NCI-H2171 treated with DMSO at 0.1 percent for 48 hours (cell line): ENCODE results near the gene RANGRF.
A peak's percentile ranks its signal among the peaks of the same experiment; 100 is the strongest.
"Not testable (repeated sequence)": the region's sequence is repeated elsewhere in the genome, so short reads cannot be mapped to it uniquely, and the experiment has no call there.

Experiments used
- DNase-seq: peaks from one replicate; lab custom pipeline; 2025; lab: John Stamatoyannopoulos, UW

The RANGRF gene, protein sequence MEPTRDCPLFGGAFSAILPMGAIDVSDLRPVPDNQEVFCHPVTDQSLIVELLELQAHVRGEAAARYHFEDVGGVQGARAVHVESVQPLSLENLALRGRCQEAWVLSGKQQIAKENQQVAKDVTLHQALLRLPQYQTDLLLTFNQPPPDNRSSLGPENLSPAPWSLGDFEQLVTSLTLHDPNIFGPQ

DNA sequence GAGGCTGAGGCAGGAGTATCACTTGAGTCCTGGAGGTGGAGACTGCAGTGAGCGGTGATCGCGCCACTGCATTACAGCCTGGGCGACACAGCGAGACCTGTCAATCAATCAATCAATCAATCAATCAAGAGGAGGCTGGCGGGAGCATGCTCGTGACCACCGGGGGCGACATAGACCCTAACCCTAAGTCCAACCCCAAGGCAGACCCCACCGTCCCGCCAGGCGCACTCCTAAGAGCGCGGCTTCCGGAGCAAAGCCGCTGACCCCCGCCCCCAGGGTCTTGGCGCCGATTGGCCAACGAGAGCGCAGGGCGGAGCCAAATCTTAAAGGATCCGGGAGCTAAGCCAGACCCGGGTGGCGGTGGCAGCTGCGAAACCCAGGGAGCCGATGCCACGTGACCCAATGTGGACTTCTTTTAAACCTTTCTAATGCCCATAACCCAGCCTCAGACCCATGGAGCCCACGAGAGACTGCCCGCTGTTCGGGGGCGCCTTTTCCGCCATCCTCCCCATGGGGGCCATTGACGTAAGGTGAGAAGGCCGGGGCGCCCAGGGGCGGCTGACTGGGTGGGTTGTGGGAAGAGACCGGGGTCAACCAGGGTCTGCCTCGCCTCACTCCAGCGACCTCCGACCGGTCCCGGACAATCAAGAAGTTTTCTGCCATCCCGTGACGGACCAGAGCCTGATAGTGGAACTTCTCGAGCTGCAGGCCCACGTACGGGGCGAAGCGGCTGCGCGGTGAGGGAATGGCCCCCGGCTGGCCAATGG, at the start of gene RANGRF:
Gene RANGRF, plus strand, starts transcription at position 335 of the 767 bp plus-strand sequence. Its CDS starts 119 bp downstream, at position 454.
- DNase-seq, result peak; percentile 84

DNA sequence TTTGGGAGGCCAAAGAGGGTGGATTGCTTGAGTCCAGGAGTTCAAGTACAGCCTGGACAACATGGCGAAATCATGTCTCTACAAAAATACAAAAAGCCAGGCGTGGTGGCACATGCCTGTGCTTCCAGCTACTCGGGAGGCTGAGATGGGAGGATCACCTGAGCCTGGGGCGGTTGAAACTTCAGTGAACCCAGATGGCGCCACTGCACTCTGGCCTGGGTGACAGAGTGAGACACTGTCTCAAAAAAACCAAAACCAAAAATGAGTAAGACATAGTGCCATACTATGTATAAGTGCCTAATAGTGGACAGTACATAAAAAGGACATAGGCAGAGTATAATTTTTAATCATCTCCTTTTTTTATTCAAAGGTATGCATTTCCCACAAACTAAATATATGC, 44.6 kb upstream of the RANGRF start:
- DNase-seq, result no peak

DNA sequence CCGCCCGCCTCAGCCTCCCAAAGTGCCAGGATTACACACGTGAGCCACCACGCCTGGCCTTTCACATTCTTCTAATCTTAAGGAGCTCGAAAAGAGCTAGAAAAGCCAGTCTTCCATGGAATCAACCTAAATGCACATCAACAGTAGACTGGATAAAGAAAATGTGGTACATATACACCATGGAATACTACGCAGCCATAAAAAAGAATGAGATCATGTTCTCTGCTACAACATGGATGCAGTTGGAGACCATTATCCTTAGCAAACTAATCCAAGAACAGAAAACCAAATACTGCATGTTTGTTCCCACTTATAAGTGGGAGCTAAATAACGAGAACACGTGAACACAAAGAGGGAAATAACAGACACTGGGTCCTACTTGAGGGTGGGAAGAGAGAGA, 43.7 kb upstream of the RANGRF start:
- DNase-seq, result no peak

DNA sequence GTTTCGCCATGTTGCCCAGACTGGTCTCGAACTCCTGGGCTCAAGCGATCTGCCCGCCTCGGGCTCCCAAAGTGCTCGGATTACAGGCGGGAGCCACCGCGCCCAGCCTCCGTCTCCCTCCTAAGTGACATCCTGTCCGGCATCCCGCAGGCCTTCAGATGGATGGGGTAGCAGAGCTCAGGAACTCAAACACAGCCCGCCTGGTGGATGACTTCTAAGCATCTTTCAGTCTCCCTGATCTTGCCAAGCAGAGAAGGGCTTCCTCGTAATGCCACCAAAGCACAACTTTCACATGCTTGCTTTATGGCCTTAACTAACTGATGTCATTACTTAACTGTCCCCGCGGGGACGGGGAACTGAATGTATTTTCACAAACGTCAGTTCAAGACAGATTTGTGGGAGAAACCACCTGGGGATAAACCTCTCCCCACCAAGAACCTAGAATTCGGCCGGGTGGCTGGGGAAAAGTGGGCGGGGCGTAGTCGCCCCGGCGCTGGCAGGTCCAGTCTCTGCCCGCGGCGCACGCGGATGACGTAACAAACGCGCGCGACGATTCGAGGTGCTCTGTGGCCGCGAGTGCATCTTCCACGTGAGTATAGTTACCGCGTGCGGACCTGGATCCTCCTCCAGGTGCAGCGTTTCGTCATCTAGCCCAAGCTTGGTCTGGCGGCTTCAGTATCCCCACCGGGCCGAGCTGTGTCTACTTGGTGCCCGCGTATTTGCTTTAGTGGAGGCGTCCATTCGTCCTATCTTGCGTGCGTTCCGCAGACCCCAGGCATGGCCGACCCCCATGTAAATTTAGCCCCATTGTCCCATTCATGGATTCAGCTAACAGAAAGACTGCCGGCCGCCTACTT, 39.5 kb upstream of the RANGRF start, which contains the start of gene PFAS:
Gene PFAS, plus strand, starts transcription at position 539 of the 857 bp plus-strand sequence. CDS start 4,649 bp downstream, outside the sequence.
- DNase-seq, result peak; percentile 94

DNA sequence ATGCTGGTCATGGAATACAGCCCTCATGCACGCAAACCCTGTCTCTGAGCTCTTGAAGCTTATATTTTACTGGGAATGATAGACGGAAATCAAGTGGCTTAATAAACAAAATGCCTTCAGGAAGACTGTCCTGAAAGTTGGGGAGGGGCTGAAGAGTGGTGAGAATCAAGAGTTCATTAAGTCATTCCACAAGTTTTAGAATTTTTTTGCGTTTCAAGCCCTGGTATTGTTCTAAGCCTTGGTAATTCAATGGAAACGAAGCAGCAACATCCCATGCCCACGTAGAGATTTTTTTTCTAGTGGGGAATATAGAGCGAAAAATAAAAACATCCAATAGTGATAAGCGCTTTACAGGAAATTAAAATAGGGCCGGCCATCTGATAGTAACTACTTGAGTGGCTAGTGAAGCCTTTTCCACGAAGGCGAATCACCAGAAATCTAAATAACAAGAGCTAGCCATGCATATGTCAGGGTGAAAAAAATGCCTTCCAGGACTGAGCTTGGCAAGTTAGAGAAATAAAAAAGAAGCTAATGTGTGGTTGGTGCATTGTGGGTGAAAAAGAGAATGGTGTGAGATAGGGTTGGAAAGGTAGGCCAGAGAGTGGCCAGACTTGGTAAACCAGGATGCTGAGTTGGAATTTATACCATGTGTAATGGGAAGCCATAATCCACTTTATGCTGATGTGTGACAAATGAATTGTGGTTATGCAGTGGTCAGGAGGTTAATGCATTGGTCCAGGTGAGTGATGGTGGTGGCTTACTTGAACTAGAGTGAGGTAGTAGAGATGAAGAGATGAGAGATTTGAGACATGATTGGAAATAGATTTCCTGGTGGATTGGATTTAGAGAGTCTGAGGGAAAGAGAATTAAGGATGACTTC, 38.6 kb upstream of the RANGRF start:
- DNase-seq, result no peak

DNA sequence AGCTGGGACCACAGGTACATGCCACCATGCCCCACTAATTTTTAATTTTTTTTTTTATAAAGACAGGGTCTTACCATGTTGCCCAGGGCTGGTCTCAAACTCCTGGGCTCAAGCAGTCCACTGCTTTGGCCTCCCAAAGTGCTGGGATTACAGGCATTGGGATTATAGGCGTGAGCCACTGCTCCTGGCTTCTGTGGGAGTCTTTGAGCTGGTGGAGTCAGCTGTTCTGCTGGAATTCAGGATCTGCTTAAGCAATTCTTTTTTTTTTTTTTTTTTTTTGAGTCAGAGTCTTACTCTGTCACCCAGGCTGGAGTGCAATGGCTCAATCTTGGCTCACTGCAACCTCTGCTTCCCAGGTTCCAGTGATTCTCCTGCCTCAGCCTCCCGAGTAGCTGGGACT, 37.1 kb upstream of the RANGRF start:
- not testable (repeated sequence) for DNase-seq

DNA sequence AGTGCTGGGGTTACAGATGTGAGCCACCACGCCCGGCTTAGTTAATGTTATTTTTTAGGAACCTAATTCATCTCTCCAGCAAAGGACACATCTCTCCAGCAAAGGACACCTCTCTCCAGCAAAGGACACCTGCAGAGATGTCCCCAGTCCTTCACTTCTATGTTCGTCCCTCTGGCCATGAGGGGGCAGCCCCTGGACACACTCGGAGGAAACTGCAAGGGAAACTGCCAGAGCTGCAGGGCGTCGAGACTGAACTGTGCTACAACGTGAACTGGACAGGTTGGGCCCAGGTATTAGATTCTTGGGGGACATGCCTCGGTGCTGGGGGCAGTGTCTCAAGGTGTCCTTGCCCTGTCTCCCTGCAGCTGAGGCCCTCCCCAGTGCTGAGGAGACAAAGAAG, 34.7 kb upstream of the RANGRF start:
- no peak for DNase-seq

DNA sequence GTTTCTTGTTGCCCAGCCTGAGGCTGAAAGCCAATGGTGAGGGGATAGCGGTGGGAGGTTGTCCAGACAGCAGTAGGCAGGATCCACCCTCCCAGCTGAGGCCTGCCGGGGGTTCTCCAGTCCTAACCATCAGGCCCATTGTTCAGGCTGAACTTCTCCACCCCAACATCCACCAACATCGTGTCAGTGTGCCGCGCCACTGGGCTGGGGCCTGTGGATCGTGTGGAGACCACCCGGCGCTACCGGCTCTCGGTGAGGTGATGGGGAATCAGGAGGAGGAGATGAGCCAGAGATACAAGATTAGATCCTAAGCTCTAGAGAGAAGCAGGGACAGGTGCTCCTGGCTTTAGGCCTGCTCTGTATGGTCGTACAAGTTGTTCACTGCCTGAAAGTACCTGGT, 33.6 kb upstream of the RANGRF start:
- no peak for DNase-seq

DNA sequence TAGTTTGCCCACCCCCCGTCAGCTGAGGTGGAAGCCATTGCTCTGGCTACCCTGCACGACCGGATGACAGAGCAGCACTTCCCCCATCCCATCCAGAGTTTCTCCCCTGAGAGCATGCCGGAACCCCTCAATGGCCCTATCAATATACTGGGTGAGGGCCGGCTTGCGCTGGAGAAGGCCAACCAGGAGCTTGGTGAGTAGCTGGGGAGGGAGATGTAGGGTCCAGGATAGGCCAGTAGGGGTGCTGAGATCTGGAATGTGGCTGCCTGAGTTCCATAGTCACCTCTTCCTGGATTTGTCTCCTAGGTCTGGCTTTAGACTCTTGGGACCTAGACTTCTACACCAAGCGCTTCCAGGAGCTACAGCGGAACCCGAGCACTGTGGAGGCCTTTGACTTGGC, 33.0 kb upstream of the RANGRF start:
- DNase-seq, result no peak

DNA sequence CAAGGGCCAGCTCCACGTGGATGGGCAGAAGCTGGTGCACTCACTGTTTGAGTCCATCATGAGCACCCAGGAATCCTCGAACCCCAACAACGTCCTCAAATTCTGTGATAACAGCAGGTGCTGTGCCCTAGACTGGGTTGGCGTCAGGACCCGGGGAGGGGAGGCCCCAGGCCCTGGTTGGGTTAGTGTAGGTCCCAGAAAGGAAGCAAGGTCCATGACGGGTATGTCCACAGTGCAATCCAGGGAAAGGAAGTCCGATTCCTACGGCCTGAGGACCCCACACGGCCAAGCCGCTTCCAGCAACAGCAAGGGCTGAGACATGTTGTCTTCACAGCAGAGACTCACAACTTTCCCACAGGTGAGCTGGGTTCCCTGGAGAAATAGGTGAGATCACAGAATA, 32.2 kb upstream of the RANGRF start:
- DNase-seq, result no peak

DNA sequence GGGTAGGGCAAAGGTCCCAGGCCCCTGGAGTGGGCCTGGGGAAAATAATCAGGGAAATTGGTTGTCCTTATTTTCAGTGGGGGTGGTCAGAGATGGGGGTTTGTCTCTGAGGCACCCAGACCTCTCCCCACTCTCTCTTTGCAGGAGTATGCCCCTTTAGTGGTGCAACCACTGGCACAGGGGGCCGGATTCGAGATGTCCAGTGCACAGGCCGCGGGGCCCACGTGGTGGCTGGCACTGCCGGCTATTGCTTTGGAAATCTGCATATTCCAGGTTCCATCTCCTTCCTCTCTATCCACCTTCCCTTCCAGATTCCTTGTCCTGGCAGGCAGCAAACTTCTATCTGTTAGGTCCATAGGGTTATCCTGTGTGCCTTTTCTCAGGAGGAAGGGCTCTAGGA, 31.8 kb upstream of the RANGRF start:
- DNase-seq, result no peak

DNA sequence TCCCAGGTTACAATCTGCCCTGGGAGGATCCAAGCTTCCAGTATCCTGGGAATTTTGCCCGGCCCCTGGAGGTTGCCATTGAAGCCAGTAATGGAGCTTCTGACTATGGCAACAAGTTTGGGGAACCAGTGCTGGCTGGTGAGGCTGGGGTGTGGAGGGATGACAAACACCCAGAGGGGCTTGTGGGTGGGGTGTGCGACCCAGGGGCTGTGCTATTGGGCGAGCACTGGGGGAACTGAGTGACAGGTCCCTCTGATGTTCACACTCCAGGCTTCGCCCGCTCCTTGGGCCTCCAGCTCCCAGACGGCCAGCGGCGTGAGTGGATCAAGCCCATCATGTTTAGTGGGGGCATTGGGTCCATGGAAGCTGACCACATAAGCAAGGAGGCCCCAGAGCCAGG, 30.7 kb upstream of the RANGRF start:
- DNase-seq, result no peak

DNA sequence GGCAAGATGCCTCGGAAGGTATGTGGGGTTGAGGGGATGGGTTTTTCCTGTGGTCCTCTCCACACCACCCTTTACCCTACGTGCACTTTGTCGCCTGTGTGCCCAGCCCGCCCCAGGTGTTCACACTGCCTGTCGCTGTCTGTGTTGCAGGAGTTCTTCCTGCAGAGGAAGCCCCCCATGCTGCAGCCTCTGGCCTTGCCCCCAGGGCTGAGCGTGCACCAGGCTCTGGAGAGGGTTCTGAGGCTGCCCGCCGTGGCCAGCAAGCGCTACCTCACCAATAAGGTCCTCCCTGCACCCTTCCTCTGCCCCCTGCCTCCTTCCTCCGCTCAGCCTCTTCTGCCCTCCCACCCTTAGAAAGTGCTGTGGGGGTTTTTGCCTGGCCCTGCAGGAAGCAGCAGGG, 24.1 kb upstream of the RANGRF start:
- no peak for DNase-seq

DNA sequence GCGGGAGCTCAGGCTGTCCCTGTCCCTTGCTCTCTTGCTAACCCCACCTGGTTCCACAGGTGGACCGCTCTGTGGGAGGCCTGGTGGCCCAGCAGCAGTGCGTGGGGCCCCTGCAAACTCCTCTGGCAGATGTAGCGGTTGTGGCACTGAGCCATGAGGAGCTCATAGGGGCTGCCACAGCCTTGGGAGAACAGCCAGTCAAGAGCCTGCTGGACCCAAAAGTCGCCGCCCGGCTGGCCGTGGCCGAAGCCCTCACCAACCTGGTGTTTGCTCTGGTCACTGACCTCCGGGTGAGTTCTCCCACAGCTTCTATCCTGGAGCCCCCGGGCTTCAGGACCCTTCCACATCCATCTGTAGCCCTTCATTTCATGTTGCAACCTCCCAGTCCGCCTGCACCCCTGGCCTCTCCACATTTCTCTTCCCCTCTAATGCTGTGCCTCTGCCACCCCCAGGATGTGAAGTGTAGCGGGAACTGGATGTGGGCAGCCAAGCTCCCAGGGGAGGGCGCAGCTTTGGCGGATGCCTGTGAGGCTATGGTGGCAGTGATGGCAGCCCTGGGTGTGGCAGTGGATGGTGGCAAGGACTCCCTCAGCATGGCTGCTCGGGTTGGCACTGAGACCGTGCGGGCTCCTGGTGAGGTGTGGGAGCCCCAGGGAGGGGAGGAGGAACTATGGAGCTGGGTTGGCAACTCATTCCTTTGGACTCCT, 23.5 kb upstream of the RANGRF start:
- DNase-seq, result no peak

DNA sequence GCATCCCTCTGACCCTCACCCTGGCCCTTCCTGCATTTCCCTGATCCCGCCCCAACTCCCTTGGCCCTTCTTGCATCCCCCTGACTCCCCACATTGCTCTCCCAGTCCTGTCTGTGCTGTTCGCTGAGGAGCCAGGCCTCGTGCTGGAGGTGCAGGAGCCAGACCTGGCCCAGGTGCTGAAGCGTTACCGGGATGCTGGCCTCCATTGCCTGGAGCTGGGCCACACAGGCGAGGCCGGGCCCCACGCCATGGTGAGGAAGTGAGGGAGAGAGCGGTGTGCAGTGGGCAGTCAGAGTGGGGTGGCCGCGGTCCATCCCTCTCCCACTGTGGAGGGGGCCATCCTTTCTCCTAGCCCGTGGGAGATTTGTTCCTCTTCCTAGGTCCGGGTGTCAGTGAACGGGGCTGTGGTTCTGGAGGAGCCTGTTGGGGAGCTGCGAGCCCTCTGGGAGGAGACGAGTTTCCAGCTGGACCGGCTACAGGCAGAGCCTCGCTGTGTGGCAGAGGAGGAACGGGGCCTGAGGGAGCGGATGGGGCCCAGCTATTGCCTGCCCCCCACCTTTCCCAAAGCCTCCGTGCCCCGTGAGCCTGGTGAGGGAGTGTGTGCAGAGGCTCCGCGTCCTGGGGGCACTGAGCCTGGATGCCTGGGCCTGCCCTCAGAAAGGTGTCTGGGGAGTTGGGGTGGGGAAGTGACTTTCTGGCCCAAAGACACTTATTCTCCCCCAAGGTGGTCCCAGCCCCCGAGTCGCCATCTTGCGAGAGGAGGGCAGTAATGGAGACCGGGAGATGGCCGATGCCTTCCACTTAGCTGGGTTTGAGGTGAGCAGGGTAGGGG, 21.6 kb upstream of the RANGRF start:
- no peak for DNase-seq

DNA sequence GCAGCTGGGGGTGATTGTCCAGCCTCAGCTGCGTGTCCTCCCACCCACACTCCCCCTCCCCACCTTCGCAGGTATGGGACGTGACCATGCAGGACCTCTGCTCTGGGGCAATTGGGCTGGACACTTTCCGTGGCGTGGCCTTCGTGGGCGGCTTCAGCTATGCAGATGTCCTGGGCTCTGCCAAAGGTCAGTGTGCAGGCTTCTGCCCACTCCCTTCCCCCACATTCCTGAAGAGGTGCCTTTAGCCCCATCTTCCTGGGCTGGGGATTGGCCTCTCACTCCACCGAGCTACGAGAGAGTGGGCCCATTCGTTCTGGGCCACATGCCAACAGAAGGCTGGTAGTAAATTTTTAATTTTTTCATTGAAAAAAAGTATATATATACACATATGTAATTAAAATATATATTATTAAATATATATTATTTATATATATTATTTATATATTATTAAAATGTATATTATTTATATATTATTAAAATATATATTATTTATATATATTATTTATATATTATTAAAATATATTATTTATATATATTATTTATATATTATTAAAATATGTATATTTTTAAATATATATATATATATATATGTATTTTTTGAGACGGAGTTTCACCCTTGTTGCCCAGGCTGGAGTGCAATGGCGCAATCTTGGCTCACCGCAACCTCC, 20.9 kb upstream of the RANGRF start:
- no peak for DNase-seq

DNA sequence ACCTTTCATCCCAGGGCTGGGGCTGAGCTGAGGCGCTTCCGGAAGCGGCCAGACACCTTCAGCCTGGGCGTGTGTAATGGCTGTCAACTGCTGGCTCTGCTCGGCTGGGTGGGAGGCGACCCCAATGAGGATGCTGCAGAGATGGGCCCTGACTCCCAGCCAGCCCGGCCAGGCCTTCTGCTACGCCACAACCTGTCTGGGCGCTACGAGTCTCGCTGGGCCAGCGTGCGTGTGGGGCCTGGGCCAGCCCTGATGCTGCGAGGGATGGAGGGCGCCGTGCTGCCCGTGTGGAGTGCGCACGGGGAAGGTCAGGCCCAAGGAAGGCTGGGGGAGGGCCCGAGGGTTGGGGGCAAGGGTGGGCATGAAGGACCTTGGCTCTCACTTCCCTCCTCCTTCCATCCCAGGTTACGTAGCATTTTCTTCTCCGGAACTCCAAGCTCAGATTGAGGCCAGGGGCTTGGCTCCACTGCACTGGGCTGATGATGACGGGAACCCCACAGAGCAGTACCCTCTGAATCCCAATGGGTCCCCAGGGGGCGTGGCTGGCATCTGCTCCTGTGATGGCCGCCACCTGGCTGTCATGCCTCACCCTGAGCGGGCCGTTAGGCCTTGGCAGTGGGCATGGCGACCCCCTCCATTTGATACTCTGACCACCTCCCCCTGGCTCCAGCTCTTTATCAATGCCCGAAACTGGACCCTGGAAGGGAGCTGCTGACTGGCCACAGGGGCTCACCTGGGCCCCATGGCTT, 19.7 kb upstream of the RANGRF start:
- DNase-seq, result no peak

DNA sequence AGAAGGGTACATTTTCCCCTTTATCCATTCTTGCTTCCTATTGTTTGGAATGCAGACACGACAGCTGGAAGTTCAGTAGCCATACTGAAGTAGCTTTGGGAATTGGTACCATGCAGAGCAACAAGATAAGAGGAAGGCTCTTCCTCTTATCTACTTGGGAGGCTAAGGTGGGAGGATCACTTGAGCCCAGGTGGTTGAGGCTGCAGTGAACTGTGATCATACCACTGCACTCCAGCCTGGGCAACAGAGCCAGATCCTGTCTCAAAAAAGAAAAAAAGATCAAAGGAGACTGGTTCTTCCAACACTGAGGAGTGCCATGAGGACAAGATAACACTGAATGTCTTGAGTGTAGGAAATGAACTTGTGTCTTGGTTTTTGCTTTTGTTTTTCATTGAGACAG, 16.0 kb upstream of the RANGRF start:
- no peak for DNase-seq

DNA sequence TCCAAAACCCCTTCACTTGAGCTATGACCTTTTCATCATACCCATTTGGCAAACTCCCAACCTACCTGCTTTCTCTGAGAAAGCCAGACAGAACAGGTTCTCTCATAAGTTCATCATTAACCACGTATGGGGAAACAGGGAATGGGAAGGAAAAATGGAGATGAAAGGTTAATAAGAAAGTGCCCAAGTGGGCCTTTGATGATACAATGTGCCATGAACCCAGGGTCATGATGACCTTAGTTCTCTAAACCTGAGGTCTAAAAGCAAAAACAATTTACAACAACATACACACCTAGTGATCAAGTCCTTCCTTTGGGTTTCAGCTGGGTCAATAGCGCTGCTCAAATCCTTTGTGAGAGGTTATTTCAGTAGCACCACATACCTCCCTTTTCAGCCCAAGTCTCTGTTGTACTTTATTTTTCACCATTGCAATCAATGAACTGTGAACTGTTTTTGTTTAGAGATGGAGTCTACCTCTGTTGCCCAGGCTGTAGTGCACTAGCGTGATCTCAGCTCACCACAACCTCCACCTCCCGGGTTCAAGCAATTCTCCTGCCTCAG, 14.5 kb upstream of the RANGRF start:
- DNase-seq, result no peak
